B cell (primary cell): ENCODE results near the gene SFMBT1. TPM values are rescaled to one million over a fixed set of nuclear protein-coding genes. Genes with fewer than 3 reads are reported as not detected.

Source experiments
- ATAC-seq: fragments of 200-7000 bp; cut with Tn5 transposase; one replicate; pipeline ENCODE4 v1.10.0; 2021; ENCODE audit warnings: low read depth, mild to moderate bottlenecking, moderate number of reproducible peaks, moderate library complexity
- CTCF ChIA-PET: fragments of 350-600 bp; sonication (Branson Sonifier 250); formaldehyde crosslinking; loops from one replicate; lab custom pipeline; 2021; ENCODE audit warnings: antibody characterized with exemption, inconsistent platforms; lab: Charles Lee
- POLR2A ChIA-PET: fragments of 350-600 bp; sonication (Branson Sonifier 250); formaldehyde crosslinking; loops from one replicate; lab custom pipeline; 2021; ENCODE audit warnings: antibody characterized with exemption; lab: Charles Lee
- DNase-seq: peaks from one replicate; pipeline ENCODE4 v3.0.0; 2013
- H2AFZ ChIP-seq: 2 replicates; pipeline ENCODE4 v1.6.1; 2012; ENCODE audit warnings: mild to moderate bottlenecking, low read depth, low read length; ENCODE audit not compliant: insufficient read depth, poor library complexity, severe bottlenecking
- H3K27ac ChIP-seq, 2 donors: 1 replicate in 1 of 2; 2 replicates in 1 of 2; pipeline ENCODE4 v1.5.1; 2012 to 2013; ENCODE audit warnings: low read length in 2 of 2, mild to moderate bottlenecking in 2 of 2, moderate library complexity in 1 of 2
- H3K27me3 ChIP-seq, 4 experiments: fragments of 200-600 bp in 1 of 4; sonication (generic) in 1 of 4; replicated peaks in 1 of 4; 1 replicate in 2 of 4; 2 replicates in 2 of 4; pipeline versions ENCODE4 v1.6.1 to v1.7.0; 2013 to 2016; ENCODE audit warnings: low read length in 3 of 4, mild to moderate bottlenecking in 2 of 4, mixed read lengths in 1 of 4, moderate library complexity in 1 of 4; ENCODE audit not compliant: insufficient read depth in 4 of 4, control insufficient read depth in 3 of 4; ENCODE audit errors: control extremely low read depth in 1 of 4
- H3K36me3 ChIP-seq, 2 experiments: replicated peaks in 1 of 2; 1 replicate in 1 of 2; 2 replicates in 1 of 2; pipeline versions ENCODE4 v1.6.1 to v1.7.1; 2013; ENCODE audit warnings: low read length in 1 of 2; ENCODE audit not compliant: insufficient read depth in 2 of 2, control insufficient read depth in 1 of 2; ENCODE audit errors: control extremely low read depth in 1 of 2, extremely low read depth in 1 of 2
- H3K4me1 ChIP-seq, 2 donors: fragments of 200-600 bp in 1 of 2; sonication (generic) in 1 of 2; 1 replicate in 1 of 2; 2 replicates in 1 of 2; pipeline versions ENCODE4 v1.5.1 to v1.6.1; 2013 to 2017; ENCODE audit warnings: low read length in 2 of 2; ENCODE audit not compliant: control insufficient read depth in 2 of 2, insufficient read depth in 2 of 2
- H3K4me2 ChIP-seq: replicated peaks from 2 replicates; pipeline ENCODE3; 2012; ENCODE audit warnings: mild to moderate bottlenecking, low read depth, low read length; ENCODE audit not compliant: poor library complexity, severe bottlenecking
- H3K4me3 ChIP-seq, 5 experiments: fragments of 200-600 bp in 1 of 5; sonication (generic) in 1 of 5; 1 replicate in 3 of 5; 2 replicates in 2 of 5; pipeline versions ENCODE4 v1.5.1 to v1.7.0; 2011 to 2016; ENCODE audit warnings: low read length in 4 of 5, mild to moderate bottlenecking in 4 of 5, low read depth in 2 of 5, control low read depth in 1 of 5, moderate library complexity in 1 of 5; ENCODE audit not compliant: insufficient read depth in 1 of 5; ENCODE audit errors: control extremely low read depth in 1 of 5, extremely low read depth in 1 of 5
- H3K79me2 ChIP-seq: fragments of 200-600 bp; sonication (generic); one replicate; pipeline ENCODE4 v1.6.0; 2016; ENCODE audit warnings: low read length; ENCODE audit not compliant: control insufficient read depth, insufficient read depth
- H3K9ac ChIP-seq: fragments of 200-600 bp; sonication (generic); 2 replicates; pipeline ENCODE4 v1.6.1; 2017; ENCODE audit warnings: mild to moderate bottlenecking, low read length, moderate library complexity
- H3K9me3 ChIP-seq, 3 donors: one replicate each; pipeline versions ENCODE4 v1.6.1 to v1.7.1; 2013; ENCODE audit warnings: low read length in 2 of 3; ENCODE audit not compliant: control insufficient read depth in 2 of 3, insufficient read depth in 1 of 3; ENCODE audit errors: control extremely low read depth in 1 of 3
- H4K20me1 ChIP-seq: 2 replicates; pipeline ENCODE4 v1.6.0; 2012; ENCODE audit warnings: mild to moderate bottlenecking, low read length; ENCODE audit not compliant: insufficient read depth, control insufficient read depth, poor library complexity, severe bottlenecking
- H3K27ac Mint-ChIP-seq: one replicate; pipeline ENCODE4 v1.8.0; 2021; ENCODE audit warnings: mixed read lengths
- H3K27me3 Mint-ChIP-seq: one replicate; pipeline ENCODE4 v1.8.0; 2021; ENCODE audit warnings: mixed read lengths
- H3K4me1 Mint-ChIP-seq: one replicate; pipeline ENCODE4 v1.8.0; 2021; ENCODE audit warnings: mixed read lengths
- H3K4me3 Mint-ChIP-seq: one replicate; pipeline ENCODE4 v1.8.0; 2021; ENCODE audit warnings: mixed read lengths
- H3K9me3 Mint-ChIP-seq: one replicate; pipeline ENCODE4 v1.8.0; 2022; ENCODE audit warnings: mixed read lengths; ENCODE audit not compliant: insufficient read depth
- CTCF ChIP-seq: fragments of 200-600 bp; IDR thresholded peaks from one replicate; pipeline ENCODE4 v1.8.0; 2022; ENCODE audit warnings: antibody characterized with exemption, mild to moderate bottlenecking
- EZH2 ChIP-seq: IDR thresholded peaks from 2 replicates; pipeline ENCODE4 v1.6.1; 2012; ENCODE audit warnings: borderline replicate concordance, low read depth, mild to moderate bottlenecking, moderate library complexity, low read length; ENCODE audit not compliant: insufficient read depth, poor library complexity, severe bottlenecking
- WGBS: methylation state at CpG from one replicate; pipeline ENCODE4 v1.1.5; 2013; ENCODE audit warnings: missing lambda C conversion rate; ENCODE audit not compliant: insufficient coverage; 5-methylcytosine and 5-hydroxymethylcytosine counted together
- intact Hi-C: fragments of 100-400 bp; cut with micrococcal nuclease; formaldehyde crosslinking; loops from one replicate; pipeline ENCODE4 v1.10.0; 2022
- polyA plus RNA-seq: library from polyadenylated mRNA; depleted of rRNA; stranded (reverse); fragments of >200 nt; gene quantifications from 2 replicates; pipeline ENCODE4 v1.2.3, GENCODE V29; 2012
- total RNA-seq, 2 donors: library from RNA; stranded (reverse); fragments of 120-200 nt in 1 of 2; gene quantifications; 1 replicate in 1 of 2; 2 replicates in 1 of 2; pipeline versions ENCODE4 v1.2.3 to v1.2.4, GENCODE V29; 2013 to 2022

Gene SFMBT1
- total and polyA plus RNA-seq, 2 donors (not counting 1 experiment from before 2014, with no cell fraction given), result 9.9 to 55.8 TPM

GRCh38 chr3:52857864-52858263 is 188.0 kb downstream of the SFMBT1 start:
- Mint-ChIP-seq H3K27me3 (no peaks in the 10 kb centered on the region), H3K4me3 (no peak overlapping the region), H3K27ac (no peak overlapping the region), H3K9me3 (peaks cover 2% of the 10 kb centered on the region), H3K4me1 (no peaks in the 10 kb centered on the region)
- 100% methylated on average over 3 of the region's 5 CpGs for WGBS
- Histone ChIP-seq H3K79me2 (no peaks in the 10 kb centered on the region), H3K36me3 (peaks cover 0 to 7% of the 10 kb centered on the region in 2 experiments), H3K27me3 (no peaks in the 10 kb centered on the region), H2AFZ (no peak overlapping the region), H3K4me1 (no peaks in the 10 kb centered on the region), H3K9me3 (no peaks in the 10 kb centered on the region), H3K27ac (no peak overlapping the region), H3K4me3 (no peak overlapping the region), H4K20me1 (no peaks in the 10 kb centered on the region), H3K9ac (no peak overlapping the region), H3K4me2 (no peak overlapping the region)
- POLR2A ChIA-PET, result no interaction called here
- intact Hi-C loops, result no loop called here
- DNase-seq, result no peak
- TF ChIP-seq CTCF (no peak), EZH2 (no peak)
- ATAC-seq, result no peak
- CTCF ChIA-PET, result no interaction called here

- H3K27me3 ChIP-seq, result no peaks in the 10 kb centered on the region
- intact Hi-C loops, result no loop called here
Measured at GRCh38 chr3:52857133-52857532, 188.7 kb downstream of the SFMBT1 start.

More at GRCh38 chr3:52857133-52857532, 188.7 kb downstream of the SFMBT1 start:
- POLR2A ChIA-PET, result no interaction called here
- Histone ChIP-seq H2AFZ (no peak overlapping the region), H3K9ac (no peak overlapping the region), H3K36me3 (peaks cover 0 to 9% of the 10 kb centered on the region in 2 experiments), H4K20me1 (no peaks in the 10 kb centered on the region), H3K4me1 (no peaks in the 10 kb centered on the region), H3K9me3 (no peaks in the 10 kb centered on the region), H3K27ac (no peak overlapping the region), H3K4me3 (no peak overlapping the region), H3K4me2 (no peak overlapping the region), H3K79me2 (no peaks in the 10 kb centered on the region)
- DNase-seq (no peak), ATAC-seq (no peak)
- Mint-ChIP-seq H3K9me3 (no peaks in the 10 kb centered on the region), H3K27ac (no peak overlapping the region), H3K4me3 (no peak overlapping the region), H3K27me3 (no peaks in the 10 kb centered on the region), H3K4me1 (no peaks in the 10 kb centered on the region)
- WGBS, result no CpG with 5 or more reads among the region's 3 CpGs
- TF ChIP-seq EZH2, result no peak
- TF ChIP-seq CTCF, result no peak
- CTCF ChIA-PET, result no interaction called here
